ENCODE data around the gene GLUL. TPM values are rescaled to one million over a fixed set of nuclear protein-coding genes. Genes with fewer than 3 reads are reported as not detected.

GLUL gene
- total RNA-seq, 4 donors from 2014 or later: 1,653 to 2,736 (median 2,263) TPM

DNA sequence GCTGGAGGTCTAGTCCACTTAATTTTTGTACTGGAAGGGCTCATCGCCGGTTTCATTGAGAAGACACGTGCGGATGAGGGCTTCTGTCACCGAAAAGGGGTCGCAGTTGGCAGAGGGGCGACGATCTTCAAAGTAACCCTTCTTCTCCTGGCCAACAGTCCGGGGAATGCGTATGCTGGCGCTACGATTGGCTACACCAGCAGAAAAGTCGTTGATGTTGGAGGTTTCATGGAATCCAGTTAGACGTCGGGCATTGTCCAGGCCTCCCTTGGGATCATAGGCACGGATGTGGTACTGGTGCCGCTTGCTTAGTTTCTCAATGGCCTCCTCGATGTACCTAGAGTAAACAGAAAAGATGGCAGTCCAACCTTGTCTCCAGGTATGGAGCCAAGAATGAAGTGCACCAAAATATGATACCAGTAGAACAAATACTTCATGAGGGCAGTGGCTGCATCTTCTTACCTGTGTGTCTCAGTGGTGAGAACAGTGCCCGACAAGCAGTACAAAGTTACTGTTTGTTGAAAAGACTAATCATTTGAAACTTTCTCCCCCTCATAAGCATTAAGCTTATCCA is 7.1 kb downstream of the GLUL start:
- peak; percentile 49 to 54 for DNase-seq
- peak overlapping the region in 2 of 3 donors; percentile 25 to 37 for H3K27ac ChIP-seq
- H3K27me3 ChIP-seq: no peaks in the 10 kb centered on the region
- TF ChIP-seq, protein P1, sequence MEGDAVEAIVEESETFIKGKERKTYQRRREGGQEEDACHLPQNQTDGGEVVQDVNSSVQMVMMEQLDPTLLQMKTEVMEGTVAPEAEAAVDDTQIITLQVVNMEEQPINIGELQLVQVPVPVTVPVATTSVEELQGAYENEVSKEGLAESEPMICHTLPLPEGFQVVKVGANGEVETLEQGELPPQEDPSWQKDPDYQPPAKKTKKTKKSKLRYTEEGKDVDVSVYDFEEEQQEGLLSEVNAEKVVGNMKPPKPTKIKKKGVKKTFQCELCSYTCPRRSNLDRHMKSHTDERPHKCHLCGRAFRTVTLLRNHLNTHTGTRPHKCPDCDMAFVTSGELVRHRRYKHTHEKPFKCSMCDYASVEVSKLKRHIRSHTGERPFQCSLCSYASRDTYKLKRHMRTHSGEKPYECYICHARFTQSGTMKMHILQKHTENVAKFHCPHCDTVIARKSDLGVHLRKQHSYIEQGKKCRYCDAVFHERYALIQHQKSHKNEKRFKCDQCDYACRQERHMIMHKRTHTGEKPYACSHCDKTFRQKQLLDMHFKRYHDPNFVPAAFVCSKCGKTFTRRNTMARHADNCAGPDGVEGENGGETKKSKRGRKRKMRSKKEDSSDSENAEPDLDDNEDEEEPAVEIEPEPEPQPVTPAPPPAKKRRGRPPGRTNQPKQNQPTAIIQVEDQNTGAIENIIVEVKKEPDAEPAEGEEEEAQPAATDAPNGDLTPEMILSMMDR (IDR thresholded peaks at IDR 0.05): no peak
- TF ChIP-seq POLR2A (IDR thresholded peaks at IDR 0.05): no peak
- H3K36me3 ChIP-seq: peaks cover 67 to 76% of the 10 kb centered on the region in 2 donors
- intact Hi-C loops (cut with DNase I): no loop called here
- no peaks in the 10 kb centered on the region for H3K9me3 ChIP-seq
- WGBS, 2 donors: 56 to 73% methylated on average over 19 of the region's 19 CpGs
- no peak overlapping the region for H3K4me3 ChIP-seq (replicated peaks in 1 of 3)
- H3K4me1 ChIP-seq: peaks cover 41 to 55% of the 10 kb centered on the region in 2 donors

- H3K27ac ChIP-seq: peak overlapping the region in 2 of 3 donors; percentile 25 to 37
- peaks cover 41 to 54% of the 10 kb centered on the region in 2 donors for H3K4me1 ChIP-seq
- intact Hi-C loops (cut with DNase I): no loop called here
- H3K36me3 ChIP-seq: peaks cover 67 to 70% of the 10 kb centered on the region in 2 donors
- TF ChIP-seq, protein P1 (IDR thresholded peaks at IDR 0.05): no peak
- TF ChIP-seq POLR2A (IDR thresholded peaks at IDR 0.05): no peak
- WGBS, 2 donors: 92 to 93% methylated on average over 7 of the region's 7 CpGs
- H3K9me3 ChIP-seq: no peaks in the 10 kb centered on the region
- H3K27me3 ChIP-seq: no peaks in the 10 kb centered on the region
- no peak overlapping the region for H3K4me3 ChIP-seq (replicated peaks in 1 of 3)
- no peak for DNase-seq
Observed at GRCh38 chr1:182383934-182384333, 7.7 kb downstream of the GLUL start.

DNA sequence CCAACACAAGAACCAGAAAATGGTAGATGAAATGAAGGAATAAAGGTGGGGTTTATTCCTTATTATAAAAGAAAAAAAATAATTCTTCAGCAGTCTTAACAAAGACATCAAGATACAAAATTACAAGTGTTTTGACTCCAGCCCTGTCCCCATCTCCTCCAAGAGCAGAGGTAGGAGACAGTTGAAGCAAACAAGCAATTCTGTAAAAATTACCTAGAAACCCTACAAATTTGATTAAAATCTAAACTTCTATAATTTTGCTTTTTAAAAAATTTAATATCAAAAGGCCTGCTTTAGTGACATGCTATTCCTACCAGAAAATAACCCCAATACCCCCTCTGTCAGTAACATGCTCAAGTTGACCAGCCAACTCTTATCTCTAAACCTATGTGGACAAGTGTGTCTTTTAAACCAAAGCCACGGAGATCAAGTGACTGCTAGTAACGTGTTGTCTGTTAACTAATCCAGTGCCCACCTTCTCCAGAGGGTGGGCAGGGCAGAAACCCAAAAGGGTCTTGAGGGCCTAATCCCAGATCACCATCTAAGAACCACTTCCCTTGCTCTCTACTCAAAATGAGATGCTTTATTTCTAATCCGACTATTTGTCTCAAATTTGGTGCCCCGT is 8.4 kb downstream of the GLUL start:
- Histone ChIP-seq H3K36me3 (peaks cover 59 to 63% of the 10 kb centered on the region in 2 donors), H3K4me3 (replicated peaks in 1 of 3) (no peak overlapping the region), H3K9me3 (no peaks in the 10 kb centered on the region), H3K4me1 (peaks cover 36 to 47% of the 10 kb centered on the region in 2 donors), H3K27me3 (no peaks in the 10 kb centered on the region), H3K27ac (peak overlapping the region in 2 of 3 donors; percentile 13 to 40)
- intact Hi-C loops (cut with DNase I): no loop called here
- WGBS, 2 donors: 93 to 96% methylated on average over 4 of the region's 4 CpGs
- TF ChIP-seq, protein P1 (IDR thresholded peaks at IDR 0.05): no peak
- TF ChIP-seq POLR2A (IDR thresholded peaks at IDR 0.05): no peak
- no peak for DNase-seq

DNA sequence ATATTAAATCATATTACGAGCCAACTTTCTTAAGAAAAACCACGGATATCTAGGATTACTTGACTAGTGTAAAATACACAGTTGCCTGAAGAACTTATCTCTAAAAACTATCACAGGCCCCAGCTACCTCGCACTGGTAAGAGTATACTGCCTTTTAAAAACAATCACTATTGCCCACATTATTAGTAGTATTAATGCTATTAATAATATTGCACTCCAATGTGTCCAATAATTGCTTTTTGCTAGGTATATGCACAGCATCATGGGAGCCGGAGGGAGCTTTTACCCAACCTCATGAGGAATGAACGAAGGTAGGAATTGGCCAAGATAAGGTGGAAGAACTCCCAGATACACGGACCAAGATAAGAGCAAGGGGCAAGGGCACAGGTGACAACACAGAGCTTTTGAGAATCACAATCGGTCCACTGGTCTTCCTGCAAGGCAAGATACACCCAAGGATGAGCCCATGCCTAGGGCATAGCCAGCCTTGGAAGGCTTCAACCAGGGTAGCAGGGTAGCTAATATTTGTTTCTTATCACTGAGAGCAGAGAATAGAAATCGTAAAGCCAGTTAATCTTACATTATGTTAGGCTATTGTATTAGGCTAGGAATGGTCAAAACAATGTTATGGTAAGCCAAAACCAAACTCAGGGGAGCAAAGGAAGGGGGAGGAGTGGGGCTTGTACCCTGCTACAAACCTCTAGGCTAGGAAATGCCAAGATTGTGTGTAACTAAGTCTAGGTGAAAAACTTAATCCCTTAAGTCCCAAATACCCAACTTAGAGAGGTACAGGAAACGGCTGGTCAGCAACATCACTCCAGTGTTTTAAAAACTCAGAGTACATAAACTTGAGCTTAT is 9.4 kb downstream of the GLUL start:
- H3K27ac ChIP-seq: peak overlapping the region in 2 of 3 donors; percentile 13 to 40
- peaks cover 50 to 53% of the 10 kb centered on the region in 2 donors for H3K36me3 ChIP-seq
- TF ChIP-seq POLR2A (IDR thresholded peaks at IDR 0.05): no peak
- TF ChIP-seq, protein P1 (IDR thresholded peaks at IDR 0.05): no peak
- peaks cover 29 to 37% of the 10 kb centered on the region in 2 donors for H3K4me1 ChIP-seq
- no peaks in the 10 kb centered on the region for H3K9me3 ChIP-seq
- intact Hi-C loops (cut with DNase I): no loop called here
- 91 to 93% methylated on average over 9 of the region's 9 CpGs for WGBS, 2 donors
- DNase-seq: no peak
- H3K4me3 ChIP-seq (replicated peaks in 1 of 3): no peak overlapping the region
- H3K27me3 ChIP-seq: no peaks in the 10 kb centered on the region
